HT1080 (cell line): Measurements from ENCODE around the gene LRP10. TPM values are rescaled to one million over a fixed set of nuclear protein-coding genes. Genes with fewer than 3 reads are reported as not detected.

Source experiments
- DNase-seq: peaks from one replicate; pipeline ENCODE4 v3.0.0-alpha.2; 2015; ENCODE audit warnings: low read depth
- total RNA-seq: library from RNA; depleted of rRNA; stranded (reverse); fragments of >200 nt; shearing (Covaris generic); gene quantifications from 2 replicates; pipeline ENCODE4 v1.2.3, GENCODE V29; 2014

Gene LRP10
- total RNA-seq, 1 experiment from 2014 or later = 86.0 TPM

- DNase-seq = no peak
These were observed 13.4 kb downstream of the LRP10 start for GRCh38 chr14:22884738-22885523.

- no peak for DNase-seq
These were observed 14.4 kb downstream of the LRP10 start for GRCh38 chr14:22885975-22886374.

- DNase-seq = no peak
These were observed 15.1 kb downstream of the LRP10 start for GRCh38 chr14:22886500-22887259.

- DNase-seq = no peak
These were observed 15.9 kb downstream of the LRP10 start for GRCh38 chr14:22887260-22887989.

GRCh38 chr14:22887990-22888378 is 16.4 kb downstream of the LRP10 start:
- DNase-seq = no peak

GRCh38 chr14:22888662-22889061 is 17.1 kb downstream of the LRP10 start:
- no peak for DNase-seq

GRCh38 chr14:22890416-22890815 is 18.9 kb downstream of the LRP10 start:
- no peak for DNase-seq

GRCh38 chr14:22892488-22892887 is 20.9 kb downstream of the LRP10 start:
- no peak for DNase-seq

- DNase-seq = no peak
These were observed 22.2 kb downstream of the LRP10 start for GRCh38 chr14:22893706-22894105.

- no peak for DNase-seq
These were observed 23.9 kb downstream of the LRP10 start for GRCh38 chr14:22895402-22895801.

- DNase-seq = no peak
These were observed 24.8 kb downstream of the LRP10 start for GRCh38 chr14:22896356-22896755.

GRCh38 chr14:22896760-22897159 is 25.2 kb downstream of the LRP10 start:
- DNase-seq = no peak

GRCh38 chr14:22897357-22897756 is 25.8 kb downstream of the LRP10 start:
- no peak for DNase-seq

GRCh38 chr14:22898302-22899090 is 27.0 kb downstream of the LRP10 start:
- peak; percentile 86 for DNase-seq

- DNase-seq = peak; percentile 70
These were observed 28.7 kb downstream of the LRP10 start for GRCh38 chr14:22900081-22900799.

- no peak for DNase-seq
These were observed 30.3 kb downstream of the LRP10 start for GRCh38 chr14:22901799-22902198.

- no peak for DNase-seq
These were observed 32.2 kb downstream of the LRP10 start for GRCh38 chr14:22903742-22904087.

- DNase-seq = no peak
These were observed 34.1 kb downstream of the LRP10 start for GRCh38 chr14:22905627-22906026.

- DNase-seq = no peak
These were observed 34.5 kb downstream of the LRP10 start for GRCh38 chr14:22906073-22906472.

GRCh38 chr14:22907429-22907828 is 35.9 kb downstream of the LRP10 start:
- DNase-seq = no peak

- DNase-seq = no peak
These were observed 37.1 kb downstream of the LRP10 start for GRCh38 chr14:22908601-22909000.
